Keratinocyte (primary cell): ENCODE measurements around the gene MZT1. TPM values are rescaled to one million over a fixed set of nuclear protein-coding genes. Genes with fewer than 3 reads are reported as not detected.

ENCODE experiments used
- DNase-seq: peaks from one replicate; pipeline ENCODE4 v3.0.0-alpha.2; 2011; ENCODE audit warnings: low read depth, missing footprints, low spot score
- FAIRE-seq: peaks from 2 replicates; lab custom pipeline; 2011; peaks lifted over from hg19 to GRCh38; lab: Jason Lieb, UNC
- H2AFZ ChIP-seq: 2 replicates; pipeline ENCODE4 v1.6.0; 2012; ENCODE audit warnings: low read length, control low read depth, inconsistent platforms; ENCODE audit not compliant: control insufficient read depth
- H3K27ac ChIP-seq: 2 replicates; pipeline ENCODE4 v1.5.1; 2011; ENCODE audit warnings: low read length; ENCODE audit not compliant: control insufficient read depth, insufficient read depth
- H3K27me3 ChIP-seq: 3 replicates; pipeline ENCODE4 v1.6.0; 2011; ENCODE audit warnings: low read length; ENCODE audit not compliant: control insufficient read depth, insufficient read depth; ENCODE audit errors: extremely low read depth
- H3K36me3 ChIP-seq, 2 experiments: 2 replicates in 1 of 2; 3 replicates in 1 of 2; pipeline ENCODE4 v1.5.1; 2011; ENCODE audit warnings: low read length in 2 of 2, mild to moderate bottlenecking in 1 of 2; ENCODE audit not compliant: control insufficient read depth in 2 of 2, insufficient read depth in 2 of 2; ENCODE audit errors: extremely low read depth in 1 of 2
- H3K4me1 ChIP-seq: 3 replicates; pipeline ENCODE4 v1.5.1; 2011; ENCODE audit warnings: low read length; ENCODE audit not compliant: control insufficient read depth, insufficient read depth; ENCODE audit errors: extremely low read depth
- H3K4me2 ChIP-seq: 3 replicates; pipeline ENCODE4 v1.6.0; 2011; ENCODE audit warnings: low read depth, low read length; ENCODE audit not compliant: control insufficient read depth, insufficient read depth; ENCODE audit errors: extremely low read depth
- H3K4me3 ChIP-seq, 3 experiments: fragments of 200-600 bp in 1 of 3; sonication (generic) in 1 of 3; 2 replicates in 2 of 3; 3 replicates in 1 of 3; pipeline ENCODE4 v1.5.1; 2011 to 2016; ENCODE audit warnings: low read length in 3 of 3, mild to moderate bottlenecking in 3 of 3, control low read depth in 2 of 3, inconsistent platforms in 1 of 3, low read depth in 1 of 3, mixed read lengths in 1 of 3, mixed run types in 1 of 3, moderate library complexity in 1 of 3; ENCODE audit not compliant: control insufficient read depth in 2 of 3, insufficient read depth in 2 of 3; ENCODE audit errors: extremely low read depth in 1 of 3
- H3K79me2 ChIP-seq: 2 replicates; pipeline ENCODE4 v1.6.0; 2012; ENCODE audit warnings: low read length; ENCODE audit not compliant: control insufficient read depth, insufficient read depth
- H3K9ac ChIP-seq: 3 replicates; pipeline ENCODE4 v1.6.0; 2011; ENCODE audit warnings: low read length; ENCODE audit not compliant: control insufficient read depth, insufficient read depth; ENCODE audit errors: extremely low read depth
- H3K9me1 ChIP-seq: 3 replicates; pipeline ENCODE4 v1.6.0; 2011; ENCODE audit warnings: low read length; ENCODE audit not compliant: control insufficient read depth, insufficient read depth; ENCODE audit errors: extremely low read depth
- H3K9me3 ChIP-seq: 2 replicates; pipeline ENCODE4 v1.5.1; 2012; ENCODE audit warnings: low read depth, low read length; ENCODE audit not compliant: control insufficient read depth
- H4K20me1 ChIP-seq: 3 replicates; pipeline ENCODE4 v1.6.0; 2011; ENCODE audit warnings: low read length; ENCODE audit not compliant: control insufficient read depth, insufficient read depth; ENCODE audit errors: extremely low read depth
- EZH2 ChIP-seq: IDR thresholded peaks from one replicate; pipeline ENCODE4 v1.6.1; 2012; ENCODE audit warnings: inconsistent platforms, mild to moderate bottlenecking, low read length, moderate library complexity
- dilution Hi-C: fragments of 300-500 bp; cut with MboI; formaldehyde crosslinking; loops from one replicate; pipeline ENCODE4 v1.7.0; 2020; ENCODE audit warnings: low sequenced_read_pairs; ENCODE audit not compliant: extremely low pct_ligation_motif_present
- polyA plus RNA-seq, 5 experiments: library from polyadenylated mRNA; depleted of rRNA in 3 of 5; stranded (reverse) in 3 of 5; stranded (forward) in 1 of 5; unstranded in 1 of 5; fragments of >200 nt; gene quantifications; 1 replicate in 1 of 5; 2 replicates in 3 of 5; 3 replicates in 1 of 5; pipeline versions ENCODE4 v1.2.1 to v1.2.3, GENCODE V29; 2011 to 2012; ENCODE audit warnings: missing spikeins in 2 of 5, low read depth in 1 of 5, low replicate concordance in 1 of 5
- TF ChIP-seq, protein P1 (sequence below), 3 experiments: IDR thresholded peaks in 1 of 3; conservative IDR thresholded peaks in 1 of 3; optimal IDR thresholded peaks in 1 of 3; 2 replicates in 2 of 3; 3 replicates in 1 of 3; pipeline versions ENCODE3 to v1.5.1; 2011; ENCODE audit warnings: low read length in 3 of 3, mild to moderate bottlenecking in 3 of 3, moderate library complexity in 2 of 3, control low read depth in 1 of 3, inconsistent platforms in 1 of 3; ENCODE audit not compliant: insufficient read depth in 2 of 3; ENCODE audit errors: extremely low read depth in 1 of 3

Gene MZT1
- polyA plus RNA-seq, 1 donor (not counting 4 experiments of a cell fraction or from before 2014, with no cell fraction given) = 13.7 TPM

DNA sequence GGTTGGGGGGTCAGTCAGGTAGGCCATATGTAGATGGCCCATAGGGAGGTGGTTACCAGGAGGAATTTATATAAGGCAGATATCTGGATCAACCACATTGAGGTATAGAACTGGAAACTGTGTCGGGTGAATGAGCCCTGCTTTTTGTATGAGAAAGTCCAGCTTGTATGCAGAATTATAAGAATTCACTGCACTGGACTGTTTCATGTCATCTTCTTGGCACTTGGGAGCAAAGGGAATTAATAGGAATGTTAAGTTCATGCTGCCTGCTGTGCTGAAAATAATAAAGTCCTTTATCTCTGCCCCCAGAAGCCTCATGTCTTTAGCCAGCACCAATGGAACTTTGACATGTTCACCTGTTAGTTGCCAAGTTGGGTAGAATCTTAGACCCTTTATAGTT lies 12.6 kb upstream of the MZT1 start:
- no peak overlapping the region for H3K9ac ChIP-seq
- no peak overlapping the region for H3K27ac ChIP-seq
- DNase-seq = no peak
- dilution Hi-C loops = no loop called here
- H3K36me3 ChIP-seq = peaks cover 4 to 14% of the 10 kb centered on the region in 2 experiments
- no peaks in the 10 kb centered on the region for H3K9me1 ChIP-seq
- no peaks in the 10 kb centered on the region for H3K4me1 ChIP-seq
- no peaks in the 10 kb centered on the region for H3K9me3 ChIP-seq
- H4K20me1 ChIP-seq = no peaks in the 10 kb centered on the region
- no peaks in the 10 kb centered on the region for H3K27me3 ChIP-seq
- no peak for FAIRE-seq
- no peak overlapping the region for H3K4me2 ChIP-seq
- no peak overlapping the region for H2AFZ ChIP-seq
- H3K79me2 ChIP-seq = peaks cover 5% of the 10 kb centered on the region
- TF ChIP-seq EZH2 = no peak
- TF ChIP-seq, protein P1, sequence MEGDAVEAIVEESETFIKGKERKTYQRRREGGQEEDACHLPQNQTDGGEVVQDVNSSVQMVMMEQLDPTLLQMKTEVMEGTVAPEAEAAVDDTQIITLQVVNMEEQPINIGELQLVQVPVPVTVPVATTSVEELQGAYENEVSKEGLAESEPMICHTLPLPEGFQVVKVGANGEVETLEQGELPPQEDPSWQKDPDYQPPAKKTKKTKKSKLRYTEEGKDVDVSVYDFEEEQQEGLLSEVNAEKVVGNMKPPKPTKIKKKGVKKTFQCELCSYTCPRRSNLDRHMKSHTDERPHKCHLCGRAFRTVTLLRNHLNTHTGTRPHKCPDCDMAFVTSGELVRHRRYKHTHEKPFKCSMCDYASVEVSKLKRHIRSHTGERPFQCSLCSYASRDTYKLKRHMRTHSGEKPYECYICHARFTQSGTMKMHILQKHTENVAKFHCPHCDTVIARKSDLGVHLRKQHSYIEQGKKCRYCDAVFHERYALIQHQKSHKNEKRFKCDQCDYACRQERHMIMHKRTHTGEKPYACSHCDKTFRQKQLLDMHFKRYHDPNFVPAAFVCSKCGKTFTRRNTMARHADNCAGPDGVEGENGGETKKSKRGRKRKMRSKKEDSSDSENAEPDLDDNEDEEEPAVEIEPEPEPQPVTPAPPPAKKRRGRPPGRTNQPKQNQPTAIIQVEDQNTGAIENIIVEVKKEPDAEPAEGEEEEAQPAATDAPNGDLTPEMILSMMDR (optimal IDR thresholded peaks at IDR 0.05 in 1 of 3, IDR thresholded peaks at IDR 0.05 in 1 of 3, conservative IDR thresholded peaks at IDR 0.05 in 1 of 3; ENCODE audit: extremely low read depth in 1 of 3, insufficient read depth in 2 of 3, low read length in 3 of 3) = no peak
- no peak overlapping the region for H3K4me3 ChIP-seq

DNA sequence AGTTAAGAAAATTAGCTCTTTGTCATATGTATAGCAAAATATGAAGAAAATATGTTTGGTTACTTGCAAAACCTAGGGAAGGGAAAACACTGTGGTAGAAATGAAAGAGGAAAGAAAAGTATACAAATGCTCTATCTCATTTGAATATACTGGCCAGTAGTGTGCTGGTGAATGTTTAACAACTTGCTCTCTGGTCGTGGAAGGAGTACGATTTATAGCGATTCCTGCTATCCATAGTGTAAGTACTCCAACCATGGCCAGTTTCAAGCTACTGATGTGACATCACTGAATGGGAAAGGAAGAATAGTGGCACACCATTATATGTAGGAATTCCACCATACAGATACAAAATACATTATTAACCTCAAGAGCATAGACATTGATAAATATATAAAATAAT lies 9.6 kb upstream of the MZT1 start:
- no peaks in the 10 kb centered on the region for H3K9me1 ChIP-seq
- H3K36me3 ChIP-seq = peaks cover 4 to 19% of the 10 kb centered on the region in 2 experiments
- H3K4me1 ChIP-seq = no peaks in the 10 kb centered on the region
- DNase-seq (no peak), FAIRE-seq (no peak)
- H3K4me2 ChIP-seq = no peak overlapping the region
- no peaks in the 10 kb centered on the region for H3K27me3 ChIP-seq
- H3K9me3 ChIP-seq = no peaks in the 10 kb centered on the region
- dilution Hi-C loops = no loop called here
- no peak for TF ChIP-seq EZH2
- TF ChIP-seq, protein P1 (optimal IDR thresholded peaks at IDR 0.05 in 1 of 3, IDR thresholded peaks at IDR 0.05 in 1 of 3, conservative IDR thresholded peaks at IDR 0.05 in 1 of 3; ENCODE audit: extremely low read depth in 1 of 3, insufficient read depth in 2 of 3, low read length in 3 of 3) = no peak
- no peak overlapping the region for H3K4me3 ChIP-seq
- H3K27ac ChIP-seq = no peak overlapping the region
- no peaks in the 10 kb centered on the region for H4K20me1 ChIP-seq
- no peak overlapping the region for H2AFZ ChIP-seq
- peaks cover 14% of the 10 kb centered on the region for H3K79me2 ChIP-seq
- H3K9ac ChIP-seq = no peak overlapping the region
